C4-2B (cell line): ENCODE results near the gene CFAP161.

Experiments
- ZFX ChIP-seq: fragments of 450-650 bp; IDR thresholded peaks from 2 replicates; pipeline ENCODE4 v1.6.1; 2017
- TF ChIP-seq, protein P1 (sequence below): fragments of 450-650 bp; conservative IDR thresholded peaks from 2 replicates; pipeline ENCODE4 v1.5.1; 2017; ENCODE audit warnings: mild to moderate bottlenecking

DNA sequence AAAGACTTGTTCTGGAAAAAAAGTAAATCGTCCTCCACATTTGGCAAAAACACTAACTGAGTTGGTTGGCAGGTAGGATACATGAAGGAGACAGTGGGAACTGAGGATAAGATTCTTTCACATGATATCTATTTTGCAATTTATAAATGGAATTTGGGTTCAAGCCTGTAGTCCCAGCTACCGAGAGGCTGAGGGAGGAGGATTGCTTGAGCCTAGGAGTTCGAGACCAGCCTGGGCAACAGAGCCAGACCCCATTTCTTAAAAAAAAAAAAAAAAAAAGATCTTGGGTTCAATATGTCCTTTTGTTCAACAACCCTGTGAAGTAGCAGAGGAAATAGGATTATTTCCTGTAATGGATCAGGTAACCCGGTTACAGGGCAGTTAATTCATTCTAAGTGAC is 35.7 kb upstream of the CFAP161 start:
- TF ChIP-seq, protein P1, sequence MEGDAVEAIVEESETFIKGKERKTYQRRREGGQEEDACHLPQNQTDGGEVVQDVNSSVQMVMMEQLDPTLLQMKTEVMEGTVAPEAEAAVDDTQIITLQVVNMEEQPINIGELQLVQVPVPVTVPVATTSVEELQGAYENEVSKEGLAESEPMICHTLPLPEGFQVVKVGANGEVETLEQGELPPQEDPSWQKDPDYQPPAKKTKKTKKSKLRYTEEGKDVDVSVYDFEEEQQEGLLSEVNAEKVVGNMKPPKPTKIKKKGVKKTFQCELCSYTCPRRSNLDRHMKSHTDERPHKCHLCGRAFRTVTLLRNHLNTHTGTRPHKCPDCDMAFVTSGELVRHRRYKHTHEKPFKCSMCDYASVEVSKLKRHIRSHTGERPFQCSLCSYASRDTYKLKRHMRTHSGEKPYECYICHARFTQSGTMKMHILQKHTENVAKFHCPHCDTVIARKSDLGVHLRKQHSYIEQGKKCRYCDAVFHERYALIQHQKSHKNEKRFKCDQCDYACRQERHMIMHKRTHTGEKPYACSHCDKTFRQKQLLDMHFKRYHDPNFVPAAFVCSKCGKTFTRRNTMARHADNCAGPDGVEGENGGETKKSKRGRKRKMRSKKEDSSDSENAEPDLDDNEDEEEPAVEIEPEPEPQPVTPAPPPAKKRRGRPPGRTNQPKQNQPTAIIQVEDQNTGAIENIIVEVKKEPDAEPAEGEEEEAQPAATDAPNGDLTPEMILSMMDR, result no peak
- TF ChIP-seq ZFX, result no peak
